CD4-positive, alpha-beta T cell treated with Interleukin-6 for 4 hours (primary cell): Measurements from ENCODE around the gene SLC44A4.
A peak's percentile ranks its signal among the peaks of the same experiment; 100 is the strongest.
"Not testable (repeated sequence)": the region's sequence is repeated elsewhere in the genome, so short reads cannot be mapped to it uniquely, and the experiment has no call there.

Experiments
- DNase-seq: peaks from one replicate; pipeline ENCODE4 v3.0.0-alpha.2; 2020; ENCODE audit warnings: mixed read lengths

The SLC44A4 gene

GRCh38 chr6:31825553-31825952 is 53.2 kb downstream of the SLC44A4 start:
- no peak for DNase-seq

- DNase-seq: not testable (repeated sequence)
Measured at GRCh38 chr6:31823592-31824196, 55.1 kb downstream of the SLC44A4 start.

DNA sequence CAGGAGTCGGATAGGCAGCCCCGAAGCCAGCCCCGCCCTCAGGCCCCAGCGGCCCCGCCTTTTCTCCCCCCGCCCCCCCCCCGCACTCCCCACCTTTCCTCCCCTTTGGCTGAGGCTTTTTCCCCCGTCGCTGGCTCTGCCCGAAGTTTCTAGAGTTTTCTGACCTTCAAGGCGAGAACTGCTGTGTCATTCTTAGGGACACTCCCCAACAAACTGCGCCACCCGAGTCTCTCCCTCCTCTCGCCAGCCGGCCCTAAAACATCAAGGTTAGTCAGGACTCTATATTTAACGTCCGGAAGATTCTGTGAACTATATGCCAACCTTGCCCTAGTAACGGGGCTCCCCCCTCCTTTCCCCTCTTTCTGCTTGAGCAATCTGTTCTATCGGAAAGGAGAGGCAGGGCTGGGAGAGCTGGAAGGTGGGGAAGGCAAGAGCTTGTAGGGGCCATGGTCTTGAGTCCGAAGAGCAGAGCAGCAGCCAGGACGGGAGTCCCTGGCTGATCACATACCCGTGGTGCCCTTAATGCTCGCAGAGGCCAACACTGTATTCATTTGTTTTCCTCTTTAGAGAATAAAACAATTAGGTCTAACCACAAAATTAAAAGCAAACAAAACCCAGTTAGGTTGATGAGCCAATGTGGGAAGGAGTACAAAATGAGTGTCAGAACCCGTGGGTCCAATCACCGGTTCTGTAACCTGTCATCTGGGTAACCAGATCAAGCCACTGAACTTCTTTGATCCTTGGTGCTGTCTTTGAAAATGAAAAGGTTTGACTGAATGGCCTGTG is 56.6 kb downstream of the SLC44A4 start:
- peak; percentile 80 for DNase-seq

DNA sequence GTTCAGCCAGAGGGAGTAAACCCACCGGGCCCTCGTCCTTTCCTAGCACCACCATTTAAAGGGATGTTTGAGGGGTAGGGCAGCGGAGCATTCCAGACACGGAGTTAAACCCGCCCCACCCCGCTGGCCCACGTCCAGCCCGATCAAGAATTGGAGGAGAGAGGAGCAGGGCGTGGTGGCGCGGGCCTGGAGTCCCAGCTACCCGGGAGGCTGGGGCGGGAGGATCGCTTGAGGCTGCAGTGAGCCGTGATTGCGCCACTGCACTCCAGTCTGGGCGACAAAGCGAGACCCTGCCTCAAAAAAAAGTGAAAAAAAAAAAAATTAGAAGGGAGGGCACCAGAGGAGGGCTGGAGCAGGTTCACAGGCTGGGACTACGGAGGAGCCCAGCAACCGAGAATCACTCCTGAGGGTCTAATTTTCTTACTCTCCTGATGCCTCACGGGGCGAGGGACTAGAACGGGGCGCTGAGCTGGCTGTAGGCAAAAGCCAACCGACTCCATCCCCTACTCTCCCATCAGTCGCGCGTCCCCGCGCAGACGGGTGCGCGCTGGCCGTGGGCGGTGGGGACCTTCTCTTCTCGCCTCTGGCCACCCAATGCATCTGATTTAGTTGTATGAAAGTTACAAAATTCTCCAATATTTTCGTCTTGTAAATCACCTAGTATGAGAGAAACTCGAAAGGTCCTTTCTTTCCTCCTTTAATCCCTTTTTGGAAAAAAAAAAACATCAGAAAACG is 57.3 kb downstream of the SLC44A4 start:
- no peak for DNase-seq

- not testable (repeated sequence) for DNase-seq
Measured at GRCh38 chr6:31820399-31820798, 58.4 kb downstream of the SLC44A4 start.

DNA sequence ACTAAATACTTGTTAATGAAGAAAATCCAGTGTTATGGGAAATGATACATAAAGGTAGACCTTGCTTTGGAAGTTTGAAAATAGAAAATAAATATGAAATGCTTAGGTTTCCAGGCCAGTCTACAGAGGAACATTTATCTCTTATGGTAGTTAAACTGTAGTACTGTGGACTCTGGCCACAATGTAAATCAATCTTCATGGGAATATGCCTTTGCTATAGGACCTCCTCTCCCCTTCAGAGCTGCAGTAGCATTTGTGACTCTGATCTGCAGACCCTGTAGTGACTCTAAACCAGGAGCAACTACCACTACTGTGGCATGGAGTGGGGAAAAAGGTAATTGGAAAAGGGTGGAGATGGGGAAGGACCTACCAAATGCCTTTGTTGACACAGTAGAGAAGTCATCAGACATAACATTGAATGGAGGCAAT is 58.9 kb downstream of the SLC44A4 start:
- no peak for DNase-seq

GRCh38 chr6:31817929-31818511 is 60.8 kb downstream of the SLC44A4 start:
- DNase-seq: not testable (repeated sequence)

GRCh38 chr6:31817133-31817928 is 61.5 kb downstream of the SLC44A4 start:
- DNase-seq: not testable (repeated sequence)

DNA sequence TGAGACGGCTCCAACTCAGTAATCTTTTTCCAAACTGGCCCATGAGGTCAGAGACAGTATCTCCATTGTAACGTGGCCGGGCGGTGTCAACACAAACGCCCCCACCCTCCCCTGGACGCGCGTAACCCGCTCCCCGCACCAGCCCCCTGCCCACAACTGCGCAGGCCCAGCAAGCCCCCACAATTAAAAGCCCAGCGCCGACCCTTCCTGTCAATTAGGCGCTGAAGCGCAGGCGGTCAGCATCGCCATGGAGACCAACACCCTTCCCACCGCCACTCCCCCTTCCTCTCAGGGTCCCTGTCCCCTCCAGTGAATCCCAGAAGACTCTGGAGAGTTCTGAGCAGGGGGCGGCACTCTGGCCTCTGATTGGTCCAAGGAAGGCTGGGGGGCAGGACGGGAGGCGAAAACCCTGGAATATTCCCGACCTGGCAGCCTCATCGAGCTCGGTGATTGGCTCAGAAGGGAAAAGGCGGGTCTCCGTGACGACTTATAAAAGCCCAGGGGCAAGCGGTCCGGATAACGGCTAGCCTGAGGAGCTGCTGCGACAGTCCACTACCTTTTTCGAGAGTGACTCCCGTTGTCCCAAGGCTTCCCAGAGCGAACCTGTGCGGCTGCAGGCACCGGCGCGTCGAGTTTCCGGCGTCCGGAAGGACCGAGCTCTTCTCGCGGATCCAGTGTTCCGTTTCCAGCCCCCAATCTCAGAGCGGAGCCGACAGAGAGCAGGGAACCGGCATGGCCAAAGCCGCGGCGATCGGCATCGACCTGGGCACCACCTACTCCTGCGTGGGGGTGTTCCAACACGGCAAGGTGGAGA is 63.6 kb downstream of the SLC44A4 start, which contains the start of the genes HSPA1A and HSPA1L:
Gene HSPA1A (plus strand): TSS at position 519 of the 814 bp plus-strand sequence. CDS start 214 bp downstream, at position 733.
Gene HSPA1L (minus strand): TSS at position 259 of the 814 bp plus-strand sequence. CDS start 3,311 bp downstream, outside the sequence.
- DNase-seq: peak; percentile 75

DNA sequence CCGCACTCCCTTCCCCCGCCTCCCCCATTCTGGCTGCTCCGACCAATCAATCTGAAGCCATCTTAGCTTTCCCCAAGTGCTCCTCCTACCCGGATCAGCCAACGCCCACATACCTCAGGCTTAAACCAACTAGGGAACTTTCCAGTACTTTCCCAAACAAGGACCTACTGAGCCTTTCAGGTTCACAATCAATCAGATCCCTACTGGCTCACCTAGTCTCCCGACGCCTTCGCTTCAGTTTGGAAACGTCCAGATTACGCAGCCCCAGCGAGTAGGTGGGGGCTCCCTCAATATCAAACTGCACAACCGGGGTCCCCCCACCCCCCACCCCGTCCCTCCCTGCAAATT is 64.1 kb downstream of the SLC44A4 start:
- peak; percentile 79 for DNase-seq

GRCh38 chr6:31813465-31813849 is 65.3 kb downstream of the SLC44A4 start:
- no peak for DNase-seq
